T47D (cell line): Measurements from ENCODE around the gene ABCB6.

Source experiments
- DNase-seq, 2 experiments: peaks; one replicate each; pipeline versions ENCODE4 v3.0.0 to v3.0.0-alpha.2; 2011 to 2012; ENCODE audit warnings: low read depth in 1 of 2, low spot score in 1 of 2
- JUND ChIP-seq: IDR thresholded peaks from 2 replicates; pipeline ENCODE4 v1.6.1; 2012; ENCODE audit warnings: low read depth
- in situ Hi-C: cut with HindIII; loops from 2 replicates; pipeline ENCODE4 v1.10.0; 2016; ENCODE audit warnings: low sequenced_read_pairs, low pct_unique_long_range_greater_than_20kb

The ABCB6 gene

GRCh38 chr2:219230059-219230540 lies 11.3 kb upstream of the ABCB6 start:
- DNase-seq = peak in 1 of 2 experiments; percentile 36
- TF ChIP-seq JUND = no peak
- in situ Hi-C loops = no loop called here

- TF ChIP-seq JUND = no peak
- in situ Hi-C loops = no loop called here
- peak; percentile 96 to 98 for DNase-seq
Observed at GRCh38 chr2:219229305-219230058, 10.7 kb upstream of the ABCB6 start, which contains the start of the genes ANKZF1 and ATG9A. Gene ANKZF1, plus strand, starts transcription at chr2:219229806. Its CDS starts 452 bp downstream, at chr2:219230258. Gene ATG9A, minus strand, starts transcription at chr2:219229636. Its CDS starts 1,612 bp downstream, at chr2:219228024.

- no peak for DNase-seq
- TF ChIP-seq JUND = no peak
- in situ Hi-C loops = no loop called here
Observed at GRCh38 chr2:219228911-219229304, 10.2 kb upstream of the ABCB6 start.

GRCh38 chr2:219228041-219228910 lies 9.5 kb upstream of the ABCB6 start:
- no peak for TF ChIP-seq JUND
- DNase-seq = no peak
- in situ Hi-C loops = no loop called here

- no peak for DNase-seq
- no peak for TF ChIP-seq JUND
- in situ Hi-C loops = no loop called here
Observed at GRCh38 chr2:219225350-219225749, 6.6 kb upstream of the ABCB6 start.

GRCh38 chr2:219223831-219224610 lies 5.3 kb upstream of the ABCB6 start:
- no peak for TF ChIP-seq JUND
- DNase-seq = no peak
- in situ Hi-C loops = no loop called here

GRCh38 chr2:219221957-219222518 lies 3.3 kb upstream of the ABCB6 start:
- in situ Hi-C loops = no loop called here
- no peak for DNase-seq
- no peak for TF ChIP-seq JUND

- DNase-seq = no peak
- no peak for TF ChIP-seq JUND
- in situ Hi-C loops = no loop called here
Observed at GRCh38 chr2:219220652-219221402, 2.1 kb upstream of the ABCB6 start.

- no peak for TF ChIP-seq JUND
- in situ Hi-C loops = no loop called here
- DNase-seq = no peak
Observed at GRCh38 chr2:219219784-219220532, 1.2 kb upstream of the ABCB6 start.

GRCh38 chr2:219218217-219218731 lies 484 bp downstream of the ABCB6 start:
- peak in 1 of 2 experiments; percentile 76 for DNase-seq
- no peak for TF ChIP-seq JUND
- in situ Hi-C loops = no loop called here
